GM12891 (cell line): ENCODE measurements around the gene TBC1D4.
"Not testable (repeated sequence)": the region's sequence is repeated elsewhere in the genome, so short reads cannot be mapped to it uniquely, and the experiment has no call there.

Experiments
- DNase-seq: peaks from one replicate; pipeline ENCODE4 v3.0.0; 2011; ENCODE audit warnings: low spot score; ENCODE audit not compliant: insufficient read length
- FAIRE-seq: peaks from 2 replicates; lab custom pipeline; 2011; peaks lifted over from hg19 to GRCh38; lab: Jason Lieb, UNC
- PAX5 ChIP-seq: IDR thresholded peaks from 2 replicates; pipeline ENCODE4 v1.6.1; 2011; ENCODE audit warnings: low read length, moderate library complexity, mild to moderate bottlenecking; ENCODE audit not compliant: insufficient read depth, severe bottlenecking
- POLR2A ChIP-seq: IDR thresholded peaks from 2 replicates; pipeline ENCODE4 v1.6.1; 2011; ENCODE audit warnings: low read depth, low read length, control low read depth
- POLR2AphosphoS5 ChIP-seq: IDR thresholded peaks from 2 replicates; pipeline ENCODE4 v1.6.1; 2011; ENCODE audit warnings: low read depth, low read length, control low read depth
- POU2F2 ChIP-seq: IDR thresholded peaks from 2 replicates; pipeline ENCODE4 v1.6.1; 2011; ENCODE audit warnings: low read depth, mild to moderate bottlenecking, control low read depth, low read length, moderate library complexity
- SPI1 ChIP-seq: IDR thresholded peaks from 2 replicates; pipeline ENCODE4 v1.6.1; 2011; ENCODE audit warnings: low read depth, low read length, control low read depth
- TAF1 ChIP-seq: IDR thresholded peaks from 2 replicates; pipeline ENCODE4 v1.6.1; 2011; ENCODE audit warnings: low read depth, low read length, control low read depth

The TBC1D4 gene

GRCh38 chr13:75452564-75452963 is 29.4 kb downstream of the TBC1D4 start:
- DNase-seq (no peak), FAIRE-seq (peak; percentile 40)
- TF ChIP-seq POU2F2 = no peak
- TF ChIP-seq PAX5 = no peak
- no peak for TF ChIP-seq POLR2A
- TF ChIP-seq POLR2AphosphoS5 = no peak
- no peak for TF ChIP-seq SPI1
- no peak for TF ChIP-seq TAF1

GRCh38 chr13:75447493-75447892 is 34.5 kb downstream of the TBC1D4 start:
- no peak for FAIRE-seq
- TF ChIP-seq POU2F2 (no peak), TAF1 (no peak), SPI1 (no peak), POLR2AphosphoS5 (no peak), POLR2A (no peak), PAX5 (no peak)
- DNase-seq = no peak

- FAIRE-seq = no peak
- no peak for DNase-seq
- TF ChIP-seq POU2F2 = no peak
- TF ChIP-seq POLR2A = no peak
- no peak for TF ChIP-seq POLR2AphosphoS5
- TF ChIP-seq SPI1 = no peak
- TF ChIP-seq PAX5 = no peak
- TF ChIP-seq TAF1 = no peak
These were observed 35.1 kb downstream of the TBC1D4 start for GRCh38 chr13:75446874-75447273.

- FAIRE-seq (no peak), DNase-seq (no peak)
- TF ChIP-seq POU2F2 (no peak), POLR2A (no peak), SPI1 (no peak), PAX5 (no peak), TAF1 (no peak), POLR2AphosphoS5 (no peak)
These were observed 36.1 kb downstream of the TBC1D4 start for GRCh38 chr13:75445717-75446499.

- DNase-seq (no peak), FAIRE-seq (no peak)
- no peak for TF ChIP-seq PAX5
These were observed 38.0 kb downstream of the TBC1D4 start for GRCh38 chr13:75444016-75444415.

- DNase-seq (no peak), FAIRE-seq (peak; percentile 77)
- TF ChIP-seq PAX5 (no peak), POLR2AphosphoS5 (no peak), TAF1 (no peak), POLR2A (no peak), POU2F2 (no peak), SPI1 (no peak)
These were observed 38.5 kb downstream of the TBC1D4 start for GRCh38 chr13:75443356-75443958.

- TF ChIP-seq POLR2AphosphoS5 (no peak), POLR2A (no peak), SPI1 (no peak), POU2F2 (no peak), TAF1 (no peak), PAX5 (no peak)
- no peak for DNase-seq
- FAIRE-seq = no peak
These were observed 39.2 kb downstream of the TBC1D4 start for GRCh38 chr13:75442736-75443234.

GRCh38 chr13:75440100-75440499 is 41.9 kb downstream of the TBC1D4 start:
- FAIRE-seq = no peak
- no peak for DNase-seq
- TF ChIP-seq TAF1 (no peak), POLR2AphosphoS5 (no peak), SPI1 (no peak), PAX5 (no peak), POU2F2 (no peak), POLR2A (no peak)

GRCh38 chr13:75437582-75438318 is 44.2 kb downstream of the TBC1D4 start:
- no peak for TF ChIP-seq TAF1
- no peak for TF ChIP-seq POU2F2
- TF ChIP-seq SPI1 = no peak
- TF ChIP-seq POLR2A = no peak
- TF ChIP-seq POLR2AphosphoS5 = no peak
- no peak for TF ChIP-seq PAX5
- no peak for FAIRE-seq
- DNase-seq = no peak

- DNase-seq, FAIRE-seq: not testable (repeated sequence)
These were observed 47.8 kb downstream of the TBC1D4 start for GRCh38 chr13:75434126-75434525.
